ENCODE measurements around the gene MMAB. TPM values are rescaled to one million over a fixed set of nuclear protein-coding genes. Genes with fewer than 3 reads are reported as not detected.
"Not testable (repeated sequence)": the region's sequence is repeated elsewhere in the genome, so short reads cannot be mapped to it uniquely, and the experiment has no call there.

Gene MMAB
- total RNA-seq, 1 donor from 2014 or later, result 42.2 TPM

DNA sequence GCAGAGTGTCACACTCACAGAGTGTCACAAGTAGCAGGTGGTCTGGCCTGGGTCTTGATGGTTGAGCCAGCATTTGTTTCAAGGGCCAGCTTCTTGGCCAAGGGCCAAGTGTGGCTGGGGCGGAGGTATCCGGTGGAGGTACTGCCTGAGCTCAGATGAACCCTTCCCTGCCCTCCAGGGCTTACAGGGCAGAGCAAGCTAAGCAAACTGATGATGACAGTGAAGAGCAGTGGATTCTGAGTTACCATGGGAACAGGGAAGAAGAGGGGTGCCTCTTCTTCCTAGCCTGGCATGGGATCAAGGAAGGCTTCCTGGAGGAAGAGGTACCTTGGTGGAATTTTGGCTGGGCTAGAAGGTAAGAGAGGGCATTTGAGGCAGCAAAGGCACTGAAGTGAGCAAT lies 36.0 kb upstream of the MMAB start:
- intact Hi-C loops (cut with micrococcal nuclease), result no loop called here
- DNase-seq (ENCODE audit: low spot score), result no peak
- Mint-ChIP-seq H3K4me3 (no peak overlapping the region), H3K36me3 (ENCODE audit: low read depth) (no peaks in the 10 kb centered on the region), H3K4me1 (ENCODE audit: low read depth) (no peaks in the 10 kb centered on the region), H3K27ac (no peak overlapping the region), H3K27me3 (ENCODE audit: insufficient read depth) (peaks cover 31% of the 10 kb centered on the region), H3K9me3 (no peaks in the 10 kb centered on the region)

DNA sequence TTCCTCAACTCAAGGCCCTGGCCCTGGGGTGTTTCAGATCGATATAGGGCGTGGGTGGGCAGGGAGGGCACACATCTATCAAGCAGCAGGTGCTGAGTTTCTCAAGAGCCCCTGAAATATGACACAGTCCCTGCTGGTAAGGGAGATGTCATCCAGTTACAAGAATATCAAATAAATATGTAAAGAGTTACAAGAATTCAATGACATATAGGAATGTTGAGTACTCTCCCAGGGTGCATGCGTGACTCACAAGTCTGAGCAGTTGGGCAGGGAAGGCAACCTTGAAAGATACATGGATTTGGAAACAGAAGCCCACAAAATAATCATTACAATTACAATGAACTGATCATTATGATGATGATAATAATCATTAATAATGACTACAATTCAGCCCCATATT lies 35.5 kb upstream of the MMAB start:
- Mint-ChIP-seq H3K27me3 (ENCODE audit: insufficient read depth) (peaks cover 33% of the 10 kb centered on the region), H3K4me3 (no peak overlapping the region), H3K36me3 (ENCODE audit: low read depth) (no peaks in the 10 kb centered on the region), H3K4me1 (ENCODE audit: low read depth) (no peaks in the 10 kb centered on the region), H3K9me3 (no peaks in the 10 kb centered on the region), H3K27ac (no peak overlapping the region)
- intact Hi-C loops (cut with micrococcal nuclease), result no loop called here
- DNase-seq (ENCODE audit: low spot score), result no peak

DNA sequence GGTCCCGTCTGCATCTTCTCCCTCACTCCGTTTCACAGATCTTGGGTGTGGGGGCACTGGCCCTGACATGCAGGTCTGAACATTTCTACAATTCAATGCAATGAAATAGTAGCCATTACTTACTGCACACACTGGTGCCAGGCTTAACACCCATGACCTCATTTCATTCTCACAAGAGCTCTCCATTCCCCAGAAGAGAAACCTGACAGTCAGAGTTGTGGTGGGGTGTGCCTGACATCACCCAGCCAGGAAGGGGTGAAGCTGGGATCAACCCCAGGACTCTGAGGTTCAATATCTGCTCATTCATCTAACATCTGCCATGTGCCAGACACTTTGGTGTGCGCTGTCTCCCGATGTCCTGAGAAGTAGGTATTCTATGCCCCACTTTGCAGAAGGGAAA lies 35.0 kb upstream of the MMAB start:
- intact Hi-C loops (cut with micrococcal nuclease), result no loop called here
- Mint-ChIP-seq H3K36me3 (ENCODE audit: low read depth) (no peaks in the 10 kb centered on the region), H3K27ac (no peak overlapping the region)

DNA sequence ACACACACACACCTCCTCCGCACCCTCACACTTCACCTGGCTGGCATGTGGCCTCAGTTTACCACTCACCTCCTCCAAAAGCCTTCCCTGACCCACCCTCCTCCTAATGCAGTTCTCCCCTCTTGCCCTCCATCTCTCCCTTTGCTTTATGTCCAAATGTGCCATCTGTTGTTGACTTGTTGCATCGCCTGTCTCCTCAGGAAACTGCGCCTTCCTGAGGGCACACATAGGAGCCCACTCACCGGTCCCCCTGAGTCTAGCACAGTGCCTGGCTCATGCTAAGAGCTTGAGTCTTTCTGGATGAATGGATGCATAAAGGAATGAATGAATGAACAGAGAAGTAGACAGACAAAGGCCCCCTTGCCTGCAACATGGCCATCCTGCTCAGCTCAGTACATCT lies 34.3 kb upstream of the MMAB start:
- Mint-ChIP-seq H3K27ac (no peak overlapping the region), H3K36me3 (ENCODE audit: low read depth) (no peaks in the 10 kb centered on the region), H3K4me1 (ENCODE audit: low read depth) (no peaks in the 10 kb centered on the region), H3K9me3 (no peaks in the 10 kb centered on the region), H3K4me3 (no peak overlapping the region), H3K27me3 (ENCODE audit: insufficient read depth) (peaks cover 36% of the 10 kb centered on the region)
- intact Hi-C loops (cut with micrococcal nuclease), result no loop called here
- DNase-seq (ENCODE audit: low spot score), result no peak

More for the DNA sequence above, 35.0 kb upstream of the MMAB start:
- H3K4me3 Mint-ChIP-seq, result no peak overlapping the region
- no peak for DNase-seq (ENCODE audit: low spot score)
- no peaks in the 10 kb centered on the region for H3K4me1 Mint-ChIP-seq (ENCODE audit: low read depth)
- no peaks in the 10 kb centered on the region for H3K9me3 Mint-ChIP-seq
- peaks cover 35% of the 10 kb centered on the region for H3K27me3 Mint-ChIP-seq (ENCODE audit: insufficient read depth)

DNA sequence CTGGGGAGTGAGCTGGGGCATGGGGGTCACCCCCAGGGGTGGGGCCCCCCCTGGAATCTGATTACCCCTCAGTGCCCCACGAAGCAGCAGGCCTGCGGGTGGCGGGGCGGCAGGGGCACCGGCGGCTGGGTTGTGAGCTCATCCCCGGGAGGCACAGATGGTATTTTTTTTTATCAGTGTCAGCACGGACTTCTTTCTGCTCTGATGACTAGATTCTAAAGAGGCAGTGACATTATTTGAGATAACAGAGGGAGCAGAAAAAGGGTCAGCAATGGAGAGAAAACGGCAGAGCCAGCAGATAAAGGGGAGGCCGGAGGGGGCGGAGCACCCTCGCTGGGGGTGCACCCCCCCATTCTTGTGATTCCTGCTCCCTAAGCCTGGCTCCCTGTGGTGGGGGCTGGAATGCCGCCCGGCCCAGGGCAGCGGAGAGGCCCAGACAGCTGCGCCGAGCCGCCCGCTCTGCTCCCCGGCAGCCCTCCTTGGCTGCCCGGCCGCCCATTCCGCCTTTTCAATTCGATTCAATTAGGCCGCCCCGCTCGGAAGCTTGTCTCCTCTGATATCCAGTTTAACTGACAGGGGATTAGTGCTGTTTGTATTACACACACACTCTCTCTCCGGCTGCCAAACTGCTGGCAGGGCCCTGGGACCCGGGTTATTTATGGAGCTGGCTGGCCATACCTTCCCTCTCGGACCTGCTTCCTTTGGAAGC lies 33.2 kb upstream of the MMAB start:
- Mint-ChIP-seq H3K4me1 (ENCODE audit: low read depth) (no peaks in the 10 kb centered on the region), H3K9me3 (no peaks in the 10 kb centered on the region), H3K27me3 (ENCODE audit: insufficient read depth) (peaks cover 40% of the 10 kb centered on the region), H3K4me3 (no peak overlapping the region), H3K36me3 (ENCODE audit: low read depth) (no peaks in the 10 kb centered on the region), H3K27ac (no peak overlapping the region)
- intact Hi-C loops (cut with micrococcal nuclease), result no loop called here
- DNase-seq (ENCODE audit: low spot score), result no peak

DNA sequence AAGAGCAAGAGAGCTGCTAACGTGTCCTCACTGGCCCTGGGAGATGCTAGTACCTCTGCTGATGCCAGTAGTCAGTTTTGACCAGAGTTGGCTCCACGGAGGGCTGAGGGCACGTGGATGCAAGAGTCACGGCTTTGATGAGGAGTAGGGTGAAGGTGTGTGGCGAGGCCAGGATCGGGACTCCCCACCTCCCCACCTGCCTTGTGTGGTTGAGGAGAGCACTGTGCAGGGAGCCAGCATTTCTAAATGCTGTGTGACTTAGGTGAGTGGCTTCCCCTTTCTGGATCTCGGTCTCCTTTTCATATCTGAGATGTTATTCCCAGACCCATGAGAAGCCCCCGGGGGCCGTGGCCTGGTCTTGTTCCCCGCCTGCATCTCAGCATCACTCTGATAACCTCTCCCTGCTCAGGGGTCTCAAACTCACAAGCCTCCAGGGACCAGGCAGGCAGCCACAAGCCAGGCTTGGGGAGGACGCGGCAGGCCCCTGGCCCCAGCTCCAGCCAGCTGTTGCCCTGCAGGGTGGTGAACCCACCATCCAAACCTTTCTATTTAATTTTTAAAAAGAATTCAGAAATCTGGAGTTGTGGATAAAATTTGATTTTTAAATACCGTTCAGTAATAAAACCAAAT lies 32.4 kb upstream of the MMAB start:
- Mint-ChIP-seq H3K27me3 (ENCODE audit: insufficient read depth) (peaks cover 40% of the 10 kb centered on the region), H3K36me3 (ENCODE audit: low read depth) (no peaks in the 10 kb centered on the region), H3K4me3 (no peak overlapping the region), H3K4me1 (ENCODE audit: low read depth) (no peaks in the 10 kb centered on the region), H3K27ac (no peak overlapping the region), H3K9me3 (no peaks in the 10 kb centered on the region)
- no peak for DNase-seq (ENCODE audit: low spot score)
- intact Hi-C loops (cut with micrococcal nuclease), result no loop called here

DNA sequence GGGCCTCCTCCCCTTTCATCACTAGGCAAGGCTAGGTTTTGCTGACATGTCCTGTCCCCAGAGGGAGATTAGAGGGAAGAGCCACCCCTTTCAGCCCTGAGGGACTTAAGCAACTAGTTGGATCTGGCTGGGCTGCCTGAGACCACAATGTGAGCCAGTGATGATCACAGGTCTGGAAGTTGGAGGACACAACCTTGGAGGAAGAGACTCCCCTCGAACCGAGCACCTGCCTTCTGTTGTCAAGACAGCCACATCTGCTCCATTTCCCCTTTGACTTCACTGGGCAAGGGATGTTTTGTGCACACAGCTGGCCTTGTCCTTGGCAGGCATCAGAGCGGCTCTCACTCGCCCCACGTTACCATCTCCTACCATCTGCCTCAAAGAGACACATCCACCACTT lies 31.7 kb upstream of the MMAB start:
- intact Hi-C loops (cut with micrococcal nuclease), result no loop called here
- DNase-seq (ENCODE audit: low spot score), result no peak
- no peak overlapping the region for H3K27ac Mint-ChIP-seq
- H3K4me3 Mint-ChIP-seq, result no peak overlapping the region
- no peaks in the 10 kb centered on the region for H3K9me3 Mint-ChIP-seq
- H3K36me3 Mint-ChIP-seq (ENCODE audit: low read depth), result no peaks in the 10 kb centered on the region
- no peaks in the 10 kb centered on the region for H3K4me1 Mint-ChIP-seq (ENCODE audit: low read depth)
- H3K27me3 Mint-ChIP-seq (ENCODE audit: insufficient read depth), result peaks cover 40% of the 10 kb centered on the region

DNA sequence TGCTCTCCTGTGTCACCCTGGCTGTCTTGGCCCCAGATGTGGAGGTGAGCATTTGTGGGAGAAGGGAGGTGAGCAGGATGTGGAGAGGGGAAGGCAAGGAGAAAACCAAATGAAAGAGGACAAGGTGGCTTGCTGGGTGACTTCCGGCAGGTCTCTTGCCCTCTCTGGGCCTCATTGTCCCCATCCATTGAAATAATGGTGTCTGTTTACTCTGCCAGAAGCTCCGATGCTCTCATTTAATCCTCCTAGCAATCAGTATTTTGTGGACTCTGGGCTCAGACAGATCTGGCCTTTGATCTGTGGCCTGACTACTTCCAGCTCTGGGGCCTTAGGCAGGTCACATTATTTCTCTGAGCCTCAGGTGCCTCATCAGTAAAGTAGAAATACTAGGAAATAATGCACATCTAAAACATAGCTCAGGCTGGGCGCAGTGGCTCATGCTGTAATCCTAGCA lies 30.9 kb upstream of the MMAB start:
- peaks cover 32% of the 10 kb centered on the region for H3K27me3 Mint-ChIP-seq (ENCODE audit: insufficient read depth)
- no peak for DNase-seq (ENCODE audit: low spot score)
- H3K4me3 Mint-ChIP-seq, result no peak overlapping the region
- no peaks in the 10 kb centered on the region for H3K9me3 Mint-ChIP-seq
- no peak overlapping the region for H3K27ac Mint-ChIP-seq
- intact Hi-C loops (cut with micrococcal nuclease), result no loop called here
- H3K36me3 Mint-ChIP-seq (ENCODE audit: low read depth), result no peaks in the 10 kb centered on the region
- no peaks in the 10 kb centered on the region for H3K4me1 Mint-ChIP-seq (ENCODE audit: low read depth)

DNA sequence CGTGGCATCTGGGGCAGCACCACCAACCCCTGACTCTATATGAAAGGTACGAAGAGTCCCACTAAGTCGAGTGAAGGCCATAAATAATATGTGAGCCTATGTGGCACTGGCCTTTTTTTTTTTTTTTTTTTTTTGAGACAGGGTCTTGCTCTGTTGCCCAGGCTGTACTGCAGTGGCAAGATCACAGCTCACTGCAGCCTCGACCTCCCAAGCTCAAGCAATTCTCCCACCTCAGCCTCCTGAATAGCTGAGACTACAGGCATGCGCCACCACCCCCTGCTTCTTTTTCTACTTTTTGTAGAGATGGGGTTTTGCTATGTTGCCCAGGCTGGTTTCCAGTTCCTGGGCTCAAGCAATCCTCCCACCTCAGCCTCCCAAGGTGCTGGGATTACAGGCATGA lies 28.8 kb upstream of the MMAB start:
- H3K27me3 Mint-ChIP-seq (ENCODE audit: insufficient read depth), result peaks cover 19% of the 10 kb centered on the region
- H3K27ac Mint-ChIP-seq; intact Hi-C loops (cut with micrococcal nuclease); H3K9me3 Mint-ChIP-seq; H3K4me3 Mint-ChIP-seq; H3K4me1 Mint-ChIP-seq (ENCODE audit: low read depth); H3K36me3 Mint-ChIP-seq (ENCODE audit: low read depth); DNase-seq (ENCODE audit: low spot score): not testable (repeated sequence)

DNA sequence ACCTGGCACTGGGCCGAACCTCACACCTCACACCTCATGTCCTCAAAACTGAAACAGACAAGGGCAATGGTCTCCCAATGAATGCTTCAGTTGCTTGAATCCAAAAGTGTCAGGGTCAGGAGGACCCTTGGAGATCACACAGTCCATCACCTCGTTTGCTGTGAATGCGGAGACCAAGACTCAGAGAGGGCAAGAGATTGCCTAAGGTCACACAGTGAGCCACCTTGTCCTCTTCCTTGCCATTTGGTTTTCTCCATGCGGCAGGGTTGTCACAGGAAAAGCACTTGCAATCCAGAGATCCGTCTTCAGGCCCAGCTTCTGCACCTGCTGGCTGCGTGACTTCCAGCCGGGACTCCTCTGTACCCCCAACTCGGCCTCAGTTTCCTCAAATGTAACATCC lies 28.3 kb upstream of the MMAB start:
- H3K4me1 Mint-ChIP-seq (ENCODE audit: low read depth), result no peaks in the 10 kb centered on the region
- intact Hi-C loops (cut with micrococcal nuclease), result no loop called here
- peaks cover 15% of the 10 kb centered on the region for H3K27me3 Mint-ChIP-seq (ENCODE audit: insufficient read depth)
- H3K36me3 Mint-ChIP-seq (ENCODE audit: low read depth), result peaks cover 5% of the 10 kb centered on the region
- H3K9me3 Mint-ChIP-seq, result no peaks in the 10 kb centered on the region
- DNase-seq (ENCODE audit: low spot score), result no peak
- H3K4me3 Mint-ChIP-seq, result no peak overlapping the region
- H3K27ac Mint-ChIP-seq, result no peak overlapping the region

DNA sequence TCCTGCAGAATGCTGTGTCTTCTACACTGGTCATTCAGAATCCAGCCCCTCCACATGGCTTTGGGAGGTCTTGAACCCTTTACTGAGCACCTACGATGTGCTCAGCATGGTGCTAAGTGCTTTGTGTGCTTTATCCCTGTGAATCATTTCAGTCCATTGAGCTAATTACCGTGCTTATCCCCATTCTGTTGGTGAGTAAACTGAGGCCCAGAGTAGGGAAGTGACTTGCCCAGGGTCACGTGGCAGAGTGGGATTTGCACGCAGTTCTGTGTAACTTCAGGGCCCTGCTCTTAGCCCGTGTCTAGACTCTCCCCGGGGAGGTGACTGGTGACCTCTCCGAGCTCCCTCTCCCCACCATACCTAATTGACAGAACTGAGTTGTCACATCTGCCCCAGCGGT lies 27.7 kb upstream of the MMAB start:
- no peaks in the 10 kb centered on the region for H3K9me3 Mint-ChIP-seq
- intact Hi-C loops (cut with micrococcal nuclease), result no loop called here
- no peaks in the 10 kb centered on the region for H3K4me1 Mint-ChIP-seq (ENCODE audit: low read depth)
- peaks cover 5% of the 10 kb centered on the region for H3K36me3 Mint-ChIP-seq (ENCODE audit: low read depth)
- no peak overlapping the region for H3K4me3 Mint-ChIP-seq
- H3K27ac Mint-ChIP-seq, result no peak overlapping the region
- DNase-seq (ENCODE audit: low spot score), result no peak
- peaks cover 15% of the 10 kb centered on the region for H3K27me3 Mint-ChIP-seq (ENCODE audit: insufficient read depth)

DNA sequence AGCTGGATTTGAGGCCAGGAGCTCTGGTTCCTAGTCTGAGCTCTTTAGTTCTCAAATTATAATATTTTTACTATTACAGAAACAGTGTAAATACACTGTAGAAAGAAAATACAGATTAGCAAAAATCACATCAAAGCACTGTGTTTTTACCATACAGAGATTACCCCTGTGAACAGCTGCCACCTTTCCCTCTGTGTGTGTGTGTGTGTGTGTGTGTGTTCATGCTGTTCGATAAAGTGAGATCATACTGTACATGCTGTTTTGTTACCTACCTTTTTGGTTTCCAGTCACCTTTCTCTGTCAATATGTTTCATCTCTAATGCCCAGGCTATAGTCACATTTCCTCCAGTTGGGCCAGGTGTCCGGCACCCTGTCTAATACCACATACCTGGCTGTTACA lies 27.2 kb upstream of the MMAB start:
- intact Hi-C loops (cut with micrococcal nuclease), result no loop called here
- peaks cover 5% of the 10 kb centered on the region for H3K4me1 Mint-ChIP-seq (ENCODE audit: low read depth)
- no peaks in the 10 kb centered on the region for H3K9me3 Mint-ChIP-seq
- no peak overlapping the region for H3K4me3 Mint-ChIP-seq
- peaks cover 15% of the 10 kb centered on the region for H3K27me3 Mint-ChIP-seq (ENCODE audit: insufficient read depth)
- peaks cover 5% of the 10 kb centered on the region for H3K36me3 Mint-ChIP-seq (ENCODE audit: low read depth)
- H3K27ac Mint-ChIP-seq, result no peak overlapping the region
- DNase-seq (ENCODE audit: low spot score), result no peak

DNA sequence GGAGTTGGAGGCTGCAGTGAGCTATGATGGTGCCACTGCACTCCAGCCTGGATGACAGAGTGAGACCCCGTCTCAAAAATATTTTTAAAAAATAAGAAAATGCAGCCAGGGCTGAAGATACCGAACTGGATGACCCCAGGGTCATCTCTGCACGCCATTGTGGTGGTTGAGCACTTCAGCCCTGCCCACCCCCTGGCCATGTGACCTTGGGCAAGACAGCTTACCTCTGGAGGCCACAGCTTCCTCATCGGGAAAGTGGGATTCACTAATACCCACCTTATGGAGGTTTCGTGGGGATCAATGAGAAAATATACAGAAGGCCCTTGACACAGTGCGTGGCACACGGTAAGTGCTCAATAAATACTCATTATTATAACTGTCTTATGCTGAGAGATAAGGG lies 25.8 kb upstream of the MMAB start:
- DNase-seq (ENCODE audit: low spot score), result no peak
- Mint-ChIP-seq H3K4me3 (no peak overlapping the region), H3K27ac (no peak overlapping the region), H3K4me1 (ENCODE audit: low read depth) (peaks cover 16% of the 10 kb centered on the region), H3K36me3 (ENCODE audit: low read depth) (peaks cover 5% of the 10 kb centered on the region), H3K27me3 (ENCODE audit: insufficient read depth) (peaks cover 7% of the 10 kb centered on the region), H3K9me3 (no peaks in the 10 kb centered on the region)
- intact Hi-C loops (cut with micrococcal nuclease), result loop anchor here (5.0 kb wide), 1 partner anchor 248 kb away; no protein-coding TSS in a partner anchor

Measured in activated T-helper 1 cell treated with anti-CD3 and anti-CD28 coated beads, Interleukin-12 subunit alpha, Interleukin-12 subunit beta, Interleukin-2, Interleukin-4 antibody, amounts not matched to agents 30 ng/mL and 10 ng/mL and 1 ng/mL, durations not matched to agents 14 hours and 24 hours and 36 hours (primary cell).